OCI-LY7 (cell line): ENCODE data around the gene FAM181A. TPM values are rescaled to one million over a fixed set of nuclear protein-coding genes. Genes with fewer than 3 reads are reported as not detected.
A peak's percentile ranks its signal among the peaks of the same experiment; 100 is the strongest.

Source experiments
- BruUV-seq: library from RNA; stranded (reverse); fragments of 400-500 nt; replicated peaks from 2 replicates; lab custom pipeline; 2021; lab: Mats Ljungman, UMichigan
- CTCF ChIA-PET: fragments of 300-600 bp; sonication (Branson Sonifier 250); formaldehyde crosslinking; loops from one replicate; lab custom pipeline; 2022; ENCODE audit warnings: antibody characterized with exemption; ENCODE audit not compliant: unreplicated experiment; lab: Charles Lee
- POLR2A ChIA-PET: fragments of 300-600 bp; sonication (Branson Sonifier 250); formaldehyde crosslinking; loops from one replicate; lab custom pipeline; 2022; ENCODE audit warnings: antibody characterized with exemption; lab: Charles Lee
- DNase-seq: peaks from one replicate; pipeline ENCODE4 v3.0.0-alpha.2; 2015; ENCODE audit warnings: low spot score
- H2AFZ ChIP-seq: fragments of 200-600 bp; sonication (generic), shearing (Covaris generic); 2 replicates; pipeline ENCODE4 v1.6.1; 2014; ENCODE audit warnings: mild to moderate bottlenecking, antibody characterized with exemption, low read length, moderate library complexity
- H3K27ac ChIP-seq: fragments of 200-600 bp; sonication (generic); 2 replicates; pipeline ENCODE4 v1.5.1; 2014; ENCODE audit warnings: mixed run types, low read depth, mild to moderate bottlenecking, moderate library complexity, low read length, inconsistent platforms; ENCODE audit not compliant: poor library complexity, severe bottlenecking
- H3K36me3 ChIP-seq: fragments of 200-600 bp; sonication (generic); 2 replicates; pipeline ENCODE4 v1.6.1; 2014; ENCODE audit warnings: mild to moderate bottlenecking, antibody characterized with exemption, low read length, moderate library complexity, mixed read lengths; ENCODE audit not compliant: insufficient read depth
- H3K4me1 ChIP-seq: fragments of 200-600 bp; sonication (generic); 2 replicates; pipeline ENCODE4 v1.5.1; 2014; ENCODE audit warnings: mild to moderate bottlenecking, low read length; ENCODE audit not compliant: insufficient read depth, poor library complexity, severe bottlenecking
- H3K4me2 ChIP-seq: fragments of 200-600 bp; sonication (generic); 2 replicates; pipeline ENCODE4 v1.6.1; 2014; ENCODE audit warnings: mild to moderate bottlenecking, low read length
- H3K4me3 ChIP-seq: fragments of 200-600 bp; sonication (generic); 2 replicates; pipeline ENCODE4 v1.5.1; 2014; ENCODE audit warnings: mild to moderate bottlenecking, low read depth, low read length; ENCODE audit not compliant: poor library complexity, severe bottlenecking
- H3K79me2 ChIP-seq: fragments of 200-600 bp; sonication (generic); 2 replicates; pipeline ENCODE4 v1.6.1; 2016; ENCODE audit warnings: low read depth, mild to moderate bottlenecking, low read length, moderate library complexity, mixed read lengths; ENCODE audit not compliant: insufficient read depth
- H3K9me2 ChIP-seq: fragments of 200-600 bp; sonication (generic); 2 replicates; pipeline ENCODE4 v1.6.1; 2016; ENCODE audit warnings: mild to moderate bottlenecking, low read length, mixed read lengths; ENCODE audit not compliant: insufficient read depth
- H3K9me3 ChIP-seq: fragments of 200-600 bp; sonication (generic); 2 replicates; pipeline ENCODE4 v1.6.1; 2014; ENCODE audit warnings: mild to moderate bottlenecking, mixed run types, low read length, mixed read lengths
- H4K20me1 ChIP-seq: fragments of 200-600 bp; sonication (generic); 2 replicates; pipeline ENCODE4 v1.6.1; 2014; ENCODE audit warnings: mild to moderate bottlenecking, antibody characterized with exemption, low read length, moderate library complexity, mixed read lengths; ENCODE audit not compliant: insufficient read depth
- CTCF ChIP-seq: fragments of 200-600 bp; sonication (generic); conservative IDR thresholded peaks from 2 replicates; pipeline ENCODE4 v1.5.1; 2014; ENCODE audit warnings: mild to moderate bottlenecking, antibody characterized with exemption, low read length, moderate library complexity, mixed read lengths
- EZH2phosphoT487 ChIP-seq: fragments of 200-600 bp; sonication (generic); IDR thresholded peaks from 2 replicates; pipeline ENCODE4 v1.6.1; 2018; ENCODE audit warnings: low read depth, borderline replicate concordance, mild to moderate bottlenecking, mixed run types, antibody characterized with exemption, low read length, moderate library complexity, mixed read lengths
- intact Hi-C: fragments of 100-400 bp; cut with micrococcal nuclease; formaldehyde crosslinking; loops from one replicate; pipeline ENCODE4 v1.10.0; 2022; ENCODE audit not compliant: unreplicated experiment
- total RNA-seq, 2 experiments: library from RNA; depleted of rRNA in 1 of 2; stranded (reverse); fragments of >200 nt in 1 of 2; shearing (Covaris generic) in 1 of 2; gene quantifications; 2 replicates each; pipeline ENCODE4 v1.2.3, GENCODE V29; 2014 to 2022

FAM181A gene
- total RNA-seq, 2 experiments from 2014 or later, result not detected

GRCh38 chr14:93956514-93957332 lies 29.6 kb downstream of the FAM181A start:
- intact Hi-C loops, result loop anchor here (10.0 kb wide), 2 partner anchors 1198 to 1708 kb away; partner anchors contain the start of gene DICER1
- ChIA-PET CTCF (interaction anchor here (1.1 to 3.1 kb wide), 3 partner anchors 11 to 18 kb away, joined by 3 to 13 read pairs (median 7); no protein-coding TSS in a partner anchor), POLR2A (interaction anchor here (0.7 to 3.2 kb wide), 7 partner anchors 8 to 1217 kb away, joined by 4 to 21 read pairs (median 5); partner anchors contain the start of genes DDX24 and IFI27L1)
- H3K9me3 ChIP-seq, result no peaks in the 10 kb centered on the region
- peak overlapping the region; percentile 67 for H3K4me3 ChIP-seq
- H3K27ac ChIP-seq, result peak overlapping the region; percentile 92
- no peak for TF ChIP-seq EZH2phosphoT487
- no peak for TF ChIP-seq CTCF
- H3K4me1 ChIP-seq, result peaks cover 93% of the 10 kb centered on the region
- peak overlapping the region; percentile 10; the same call in 1 of the 2 replicates for H2AFZ ChIP-seq
- no peaks in the 10 kb centered on the region for H4K20me1 ChIP-seq
- H3K4me2 ChIP-seq, result peak overlapping the region; percentile 95
- H3K36me3 ChIP-seq, result peaks cover 8% of the 10 kb centered on the region; the same call in 1 of the 2 replicates
- no peaks in the 10 kb centered on the region for H3K9me2 ChIP-seq
- H3K79me2 ChIP-seq, result no peaks in the 10 kb centered on the region; the same call in 1 of the 2 replicates
- peak; percentile 34 for DNase-seq
- BruUV-seq, result no TSS peak

GRCh38 chr14:93957333-93957710 lies 30.2 kb downstream of the FAM181A start:
- Histone ChIP-seq H3K9me2 (no peaks in the 10 kb centered on the region), H3K4me1 (peaks cover 99% of the 10 kb centered on the region), H4K20me1 (no peaks in the 10 kb centered on the region), H3K4me2 (peak overlapping the region; percentile 95), H3K36me3 (peaks cover 8% of the 10 kb centered on the region; the same call in 1 of the 2 replicates), H3K9me3 (no peaks in the 10 kb centered on the region), H2AFZ (peak overlapping the region; percentile 10; the same call in 1 of the 2 replicates), H3K27ac (peak overlapping the region; percentile 92), H3K79me2 (no peaks in the 10 kb centered on the region; the same call in 1 of the 2 replicates), H3K4me3 (peak overlapping the region; percentile 67)
- intact Hi-C loops, result loop anchor here (10.0 kb wide), 2 partner anchors 1197 to 1707 kb away; partner anchors contain the start of gene DICER1
- ChIA-PET POLR2A (interaction anchor here (0.7 to 3.2 kb wide), 5 partner anchors 10 to 1216 kb away, joined by 4 to 21 read pairs (median 5); partner anchors contain the start of genes DDX24 and IFI27L1), CTCF (interaction anchor here (2.1 to 3.1 kb wide), 2 partner anchors 10 to 14 kb away, joined by 7 to 13 read pairs; no protein-coding TSS in a partner anchor)
- no TSS peak for BruUV-seq
- DNase-seq, result peak; percentile 22
- TF ChIP-seq EZH2phosphoT487, result no peak
- no peak for TF ChIP-seq CTCF
